ENCODE measurements around the gene FAM89A. TPM values are rescaled to one million over a fixed set of nuclear protein-coding genes. Genes with fewer than 3 reads are reported as not detected.
"Not testable (repeated sequence)": the region's sequence is repeated elsewhere in the genome, so short reads cannot be mapped to it uniquely, and the experiment has no call there.

Gene FAM89A
- total and polyA plus RNA-seq, 9 donors: 6.5 to 10.6 (median 9.2) TPM

DNA sequence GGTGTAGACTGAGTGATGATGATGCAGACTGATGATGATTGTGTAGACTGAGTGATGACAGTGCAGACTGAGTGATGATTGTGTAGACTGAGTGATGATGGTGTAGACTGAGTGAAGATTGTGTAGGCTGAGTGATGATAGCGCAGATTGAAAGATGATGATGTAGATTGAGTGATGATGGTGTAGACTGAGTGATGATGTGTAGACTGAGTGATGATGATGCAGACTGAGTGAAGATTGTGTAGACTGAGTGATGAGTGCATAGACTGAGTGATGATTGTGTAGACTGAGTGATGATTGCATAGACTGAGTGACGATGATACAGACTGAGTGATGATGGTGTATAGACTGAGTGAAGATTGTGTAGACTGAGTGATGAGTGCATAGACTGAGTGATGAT is 28.7 kb downstream of the FAM89A start:
- Histone ChIP-seq H3K9me3 (replicated peaks; ENCODE audit: control insufficient read depth, low read depth, low read length) (peaks cover 6% of the 10 kb centered on the region), H3K4me1 (ENCODE audit: control insufficient read depth, insufficient read depth, low read length) (no peaks in the 10 kb centered on the region), H3K27me3 (ENCODE audit: control insufficient read depth, insufficient read depth, low read length) (no peaks in the 10 kb centered on the region), H3K27ac (ENCODE audit: low read length) (no peak overlapping the region), H3K36me3 (ENCODE audit: control insufficient read depth, insufficient read depth, low read length) (no peaks in the 10 kb centered on the region), H3K4me3 (ENCODE audit: low read length) (no peak overlapping the region)
- no peak for DNase-seq
- 100% methylated on average over 2 of the region's 2 CpGs for WGBS (ENCODE audit: insufficient coverage)

- H3K36me3 ChIP-seq (ENCODE audit: control insufficient read depth, insufficient read depth, low read length); H3K4me3 ChIP-seq (ENCODE audit: low read length); H3K27ac ChIP-seq (ENCODE audit: low read length); H3K4me1 ChIP-seq (ENCODE audit: control insufficient read depth, insufficient read depth, low read length); H3K27me3 ChIP-seq (ENCODE audit: control insufficient read depth, insufficient read depth, low read length); DNase-seq: not testable (repeated sequence)
- no CpG with 5 or more reads among the region's 1 CpG for WGBS (ENCODE audit: insufficient coverage)
- peaks cover 17% of the 10 kb centered on the region for H3K9me3 ChIP-seq (replicated peaks; ENCODE audit: control insufficient read depth, low read depth, low read length)
These were observed 32.5 kb downstream of the FAM89A start for GRCh38 chr1:231007535-231007934.

GRCh38 chr1:231001892-231002291 is 38.2 kb downstream of the FAM89A start:
- H3K9me3 ChIP-seq (replicated peaks; ENCODE audit: control insufficient read depth, low read depth, low read length): peaks cover 13% of the 10 kb centered on the region
- H3K27ac ChIP-seq (ENCODE audit: low read length): no peak overlapping the region
- H3K4me1 ChIP-seq (ENCODE audit: control insufficient read depth, insufficient read depth, low read length): no peaks in the 10 kb centered on the region
- H3K36me3 ChIP-seq (ENCODE audit: control insufficient read depth, insufficient read depth, low read length): peaks cover 45% of the 10 kb centered on the region
- H3K27me3 ChIP-seq (ENCODE audit: control insufficient read depth, insufficient read depth, low read length): no peaks in the 10 kb centered on the region
- H3K4me3 ChIP-seq (ENCODE audit: low read length): no peak overlapping the region
- no peak for DNase-seq

DNA sequence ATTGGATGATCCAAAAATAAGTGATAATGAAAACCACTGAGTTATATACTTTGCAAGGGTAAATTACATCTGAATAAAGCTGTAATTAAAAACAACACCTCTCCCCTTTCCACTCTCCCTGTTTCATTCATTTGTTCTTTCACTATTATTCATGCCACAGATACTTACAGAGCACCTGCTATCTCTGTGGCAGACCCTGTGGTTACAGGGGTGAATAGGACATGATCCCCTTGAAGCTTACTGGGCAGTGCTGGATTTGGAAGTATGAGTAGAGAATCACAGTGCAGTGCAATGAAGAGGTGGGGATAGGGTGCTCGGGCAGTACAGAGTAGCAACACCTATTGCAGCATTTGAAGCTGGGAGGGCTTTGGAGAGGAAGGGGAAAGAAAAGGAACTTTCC is 39.4 kb downstream of the FAM89A start:
- Histone ChIP-seq H3K27ac (ENCODE audit: low read length) (no peak overlapping the region), H3K36me3 (ENCODE audit: control insufficient read depth, insufficient read depth, low read length) (peaks cover 54% of the 10 kb centered on the region), H3K9me3 (replicated peaks; ENCODE audit: control insufficient read depth, low read depth, low read length) (peaks cover 11% of the 10 kb centered on the region), H3K4me1 (ENCODE audit: control insufficient read depth, insufficient read depth, low read length) (no peaks in the 10 kb centered on the region), H3K27me3 (ENCODE audit: control insufficient read depth, insufficient read depth, low read length) (no peaks in the 10 kb centered on the region), H3K4me3 (ENCODE audit: low read length) (no peak overlapping the region)
- WGBS (ENCODE audit: insufficient coverage): 89% methylated on average over 1 of the region's 1 CpG
- DNase-seq: no peak

GRCh38 chr1:231000201-231000600 is 39.9 kb downstream of the FAM89A start:
- Histone ChIP-seq H3K36me3 (ENCODE audit: control insufficient read depth, insufficient read depth, low read length) (peaks cover 54% of the 10 kb centered on the region), H3K27ac (ENCODE audit: low read length) (no peak overlapping the region), H3K4me3 (ENCODE audit: low read length) (no peak overlapping the region), H3K27me3 (ENCODE audit: control insufficient read depth, insufficient read depth, low read length) (no peaks in the 10 kb centered on the region), H3K4me1 (ENCODE audit: control insufficient read depth, insufficient read depth, low read length) (no peaks in the 10 kb centered on the region), H3K9me3 (replicated peaks; ENCODE audit: control insufficient read depth, low read depth, low read length) (peaks cover 11% of the 10 kb centered on the region)
- no peak for DNase-seq
- WGBS (ENCODE audit: insufficient coverage): no CpG with 5 or more reads among the region's 4 CpGs

GRCh38 chr1:230994860-230995259 is 45.2 kb downstream of the FAM89A start:
- Histone ChIP-seq H3K9me3 (replicated peaks; ENCODE audit: control insufficient read depth, low read depth, low read length) (no peaks in the 10 kb centered on the region), H3K27ac (ENCODE audit: low read length) (no peak overlapping the region), H3K4me1 (ENCODE audit: control insufficient read depth, insufficient read depth, low read length) (no peaks in the 10 kb centered on the region), H3K4me3 (ENCODE audit: low read length) (no peak overlapping the region), H3K36me3 (ENCODE audit: control insufficient read depth, insufficient read depth, low read length) (peaks cover 52% of the 10 kb centered on the region), H3K27me3 (ENCODE audit: control insufficient read depth, insufficient read depth, low read length) (no peaks in the 10 kb centered on the region)
- DNase-seq: no peak
- WGBS (ENCODE audit: insufficient coverage): no CpG with 5 or more reads among the region's 1 CpG

GRCh38 chr1:230992100-230992774 is 47.8 kb downstream of the FAM89A start:
- H3K4me1 ChIP-seq (ENCODE audit: control insufficient read depth, insufficient read depth, low read length): no peaks in the 10 kb centered on the region
- no peaks in the 10 kb centered on the region for H3K9me3 ChIP-seq (replicated peaks; ENCODE audit: control insufficient read depth, low read depth, low read length)
- H3K36me3 ChIP-seq (ENCODE audit: control insufficient read depth, insufficient read depth, low read length): peaks cover 30% of the 10 kb centered on the region
- no peak for DNase-seq
- no peaks in the 10 kb centered on the region for H3K27me3 ChIP-seq (ENCODE audit: control insufficient read depth, insufficient read depth, low read length)
- H3K27ac ChIP-seq (ENCODE audit: low read length): no peak overlapping the region
- no peak overlapping the region for H3K4me3 ChIP-seq (ENCODE audit: low read length)
- WGBS (ENCODE audit: insufficient coverage): 72% methylated on average over 3 of the region's 7 CpGs

DNA sequence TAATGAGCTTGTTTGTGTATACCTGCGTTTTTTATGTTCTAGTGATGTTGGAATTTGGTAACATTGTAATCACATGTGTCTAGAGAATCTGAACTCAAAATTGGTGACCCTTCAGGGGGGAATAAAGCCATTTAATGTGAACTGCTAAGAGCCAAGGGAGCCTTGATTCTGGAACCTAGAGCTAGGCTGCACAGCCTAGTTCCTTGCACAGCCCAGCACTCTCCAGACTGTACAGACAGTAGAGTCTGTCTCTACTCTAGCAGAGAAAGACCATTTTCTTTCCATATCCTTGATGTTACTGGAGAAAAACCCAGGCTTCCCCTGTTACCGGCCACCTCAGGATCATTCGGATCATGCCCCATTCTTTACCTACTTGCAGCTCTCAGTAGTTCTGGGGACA is 52.6 kb downstream of the FAM89A start:
- H3K27me3 ChIP-seq (ENCODE audit: control insufficient read depth, insufficient read depth, low read length): no peaks in the 10 kb centered on the region
- no peaks in the 10 kb centered on the region for H3K9me3 ChIP-seq (replicated peaks; ENCODE audit: control insufficient read depth, low read depth, low read length)
- no peak overlapping the region for H3K27ac ChIP-seq (ENCODE audit: low read length)
- no peak overlapping the region for H3K4me3 ChIP-seq (ENCODE audit: low read length)
- H3K4me1 ChIP-seq (ENCODE audit: control insufficient read depth, insufficient read depth, low read length): no peaks in the 10 kb centered on the region
- DNase-seq: no peak
- WGBS (ENCODE audit: insufficient coverage): 73% methylated on average over 3 of the region's 3 CpGs
- peaks cover 23% of the 10 kb centered on the region for H3K36me3 ChIP-seq (ENCODE audit: control insufficient read depth, insufficient read depth, low read length)

- no peaks in the 10 kb centered on the region for H3K9me3 ChIP-seq (replicated peaks; ENCODE audit: control insufficient read depth, low read depth, low read length)
- 67% methylated on average over 5 of the region's 7 CpGs for WGBS (ENCODE audit: insufficient coverage)
- no peak overlapping the region for H3K27ac ChIP-seq (ENCODE audit: low read length)
- H3K36me3 ChIP-seq (ENCODE audit: control insufficient read depth, insufficient read depth, low read length): peaks cover 22% of the 10 kb centered on the region
- no peak overlapping the region for H3K4me3 ChIP-seq (ENCODE audit: low read length)
- no peaks in the 10 kb centered on the region for H3K4me1 ChIP-seq (ENCODE audit: control insufficient read depth, insufficient read depth, low read length)
- no peaks in the 10 kb centered on the region for H3K27me3 ChIP-seq (ENCODE audit: control insufficient read depth, insufficient read depth, low read length)
- no peak for DNase-seq
These were observed 53.1 kb downstream of the FAM89A start for GRCh38 chr1:230986976-230987375.

GRCh38 chr1:230985711-230986110 is 54.3 kb downstream of the FAM89A start:
- H3K9me3 ChIP-seq (replicated peaks; ENCODE audit: control insufficient read depth, low read depth, low read length): no peaks in the 10 kb centered on the region
- H3K27ac ChIP-seq (ENCODE audit: low read length): no peak overlapping the region
- no peak for DNase-seq
- WGBS (ENCODE audit: insufficient coverage): 100% methylated on average over 2 of the region's 6 CpGs
- H3K4me1 ChIP-seq (ENCODE audit: control insufficient read depth, insufficient read depth, low read length): no peaks in the 10 kb centered on the region
- no peaks in the 10 kb centered on the region for H3K27me3 ChIP-seq (ENCODE audit: control insufficient read depth, insufficient read depth, low read length)
- no peak overlapping the region for H3K4me3 ChIP-seq (ENCODE audit: low read length)
- peaks cover 16% of the 10 kb centered on the region for H3K36me3 ChIP-seq (ENCODE audit: control insufficient read depth, insufficient read depth, low read length)

Data from muscle of leg (tissue), 11 donors.